Fibroblast of lung (primary cell): ENCODE data around the gene B3GNT9.

Experiments
- EZH2 ChIP-seq: IDR thresholded peaks from 2 replicates; pipeline ENCODE4 v1.5.1; 2012; ENCODE audit warnings: low read length, control low read depth, mild to moderate bottlenecking; ENCODE audit errors: missing control alignments
- TF ChIP-seq, protein P1 (sequence below), 2 donors: IDR thresholded peaks in 1 of 2; conservative IDR thresholded peaks in 1 of 2; 1 replicate in 1 of 2; 2 replicates in 1 of 2; pipeline ENCODE4 v1.5.1; 2011 to 2012; ENCODE audit warnings: low read length in 2 of 2, control low read depth in 1 of 2, inconsistent platforms in 1 of 2, low read depth in 1 of 2, mild to moderate bottlenecking in 1 of 2

GRCh38 chr16:67199011-67199807 is 48.4 kb upstream of the B3GNT9 start, which contains the start of gene ELMO3:
- TF ChIP-seq, protein P1, sequence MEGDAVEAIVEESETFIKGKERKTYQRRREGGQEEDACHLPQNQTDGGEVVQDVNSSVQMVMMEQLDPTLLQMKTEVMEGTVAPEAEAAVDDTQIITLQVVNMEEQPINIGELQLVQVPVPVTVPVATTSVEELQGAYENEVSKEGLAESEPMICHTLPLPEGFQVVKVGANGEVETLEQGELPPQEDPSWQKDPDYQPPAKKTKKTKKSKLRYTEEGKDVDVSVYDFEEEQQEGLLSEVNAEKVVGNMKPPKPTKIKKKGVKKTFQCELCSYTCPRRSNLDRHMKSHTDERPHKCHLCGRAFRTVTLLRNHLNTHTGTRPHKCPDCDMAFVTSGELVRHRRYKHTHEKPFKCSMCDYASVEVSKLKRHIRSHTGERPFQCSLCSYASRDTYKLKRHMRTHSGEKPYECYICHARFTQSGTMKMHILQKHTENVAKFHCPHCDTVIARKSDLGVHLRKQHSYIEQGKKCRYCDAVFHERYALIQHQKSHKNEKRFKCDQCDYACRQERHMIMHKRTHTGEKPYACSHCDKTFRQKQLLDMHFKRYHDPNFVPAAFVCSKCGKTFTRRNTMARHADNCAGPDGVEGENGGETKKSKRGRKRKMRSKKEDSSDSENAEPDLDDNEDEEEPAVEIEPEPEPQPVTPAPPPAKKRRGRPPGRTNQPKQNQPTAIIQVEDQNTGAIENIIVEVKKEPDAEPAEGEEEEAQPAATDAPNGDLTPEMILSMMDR (conservative IDR thresholded peaks at IDR 0.05 in 1 of 2, IDR thresholded peaks at IDR 0.05 in 1 of 2; ENCODE audit: low read depth in 1 of 2, low read length in 2 of 2) = peak in 1 of 2 donors; percentile 36
- TF ChIP-seq EZH2 = no peak
